Left lung (tissue), 10 donors: ENCODE results near the gene PSMB7. TPM values are rescaled to one million over a fixed set of nuclear protein-coding genes. Genes with fewer than 3 reads are reported as not detected.
A peak's percentile ranks its signal among the peaks of the same experiment; 100 is the strongest.

ENCODE experiments used
- ATAC-seq: fragments of 200-7000 bp; cut with Tn5 transposase; one replicate; pipeline ENCODE4 v1.9.1; 2020; ENCODE audit warnings: moderate library complexity
- DNase-seq, 4 donors: peaks; one replicate each; pipeline ENCODE4 v3.0.0-alpha.2; 2013 to 2020
- H3K27ac ChIP-seq, 2 donors: fragments of 200-600 bp; sonication (generic) in 1 of 2; one replicate each; pipeline versions ENCODE4 v1.5.0 to v1.8.0; 2020 to 2021
- H3K27me3 ChIP-seq, 2 donors: fragments of 200-600 bp; sonication (generic) in 1 of 2; one replicate each; pipeline versions ENCODE4 v1.5.0 to v1.8.0; 2020 to 2021
- H3K36me3 ChIP-seq, 2 donors: fragments of 200-600 bp; sonication (generic) in 1 of 2; one replicate each; pipeline versions ENCODE4 v1.5.0 to v1.8.0; 2020 to 2021
- H3K4me1 ChIP-seq, 2 donors: fragments of 200-600 bp; one replicate each; pipeline ENCODE4 v1.8.0; 2021
- H3K4me3 ChIP-seq, 2 donors: fragments of 200-600 bp; sonication (generic) in 1 of 2; one replicate each; pipeline versions ENCODE4 v1.5.0 to v1.8.0; 2020 to 2021; ENCODE audit warnings: mild to moderate bottlenecking in 1 of 2
- H3K9me3 ChIP-seq, 2 donors: fragments of 200-600 bp; sonication (generic) in 1 of 2; one replicate each; pipeline versions ENCODE4 v1.5.0 to v1.8.0; 2020 to 2021
- intact Hi-C, 2 donors: fragments of 100-400 bp; cut with DNase I; formaldehyde crosslinking; loops; one replicate each; pipeline versions ENCODE4 v1.11.2 to v1.14.2; 2022
- polyA plus RNA-seq, 6 donors: library from polyadenylated mRNA; unstranded; fragments of 120-200 nt; gene quantifications; one replicate each; pipeline ENCODE4 v1.2.1, GENCODE V29; 2013; ENCODE audit not compliant: insufficient read length in 6 of 6
- total RNA-seq, 2 donors: library from RNA; stranded (reverse); fragmentation: NEBNext Ultra II Directional; extraction: Animal tissue kit (Norgen Biotek cat#: 25700); gene quantifications; one replicate each; pipeline ENCODE4 v1.2.1, GENCODE V29; 2021
- TF ChIP-seq, protein P1 (sequence below), 2 donors: fragments of 200-600 bp; sonication (generic) in 1 of 2; IDR thresholded peaks; one replicate each; pipeline versions ENCODE4 v1.5.0 to v1.8.0; 2021; ENCODE audit warnings: antibody characterized with exemption in 2 of 2
- donor health status: DM: no; HTN: yes; CAD: no.
- donor health status: DM: no; HTN: no; CAD: no.

PSMB7 gene
- total and polyA plus RNA-seq, 8 donors: 86.3 to 220 (median 203) TPM

DNA sequence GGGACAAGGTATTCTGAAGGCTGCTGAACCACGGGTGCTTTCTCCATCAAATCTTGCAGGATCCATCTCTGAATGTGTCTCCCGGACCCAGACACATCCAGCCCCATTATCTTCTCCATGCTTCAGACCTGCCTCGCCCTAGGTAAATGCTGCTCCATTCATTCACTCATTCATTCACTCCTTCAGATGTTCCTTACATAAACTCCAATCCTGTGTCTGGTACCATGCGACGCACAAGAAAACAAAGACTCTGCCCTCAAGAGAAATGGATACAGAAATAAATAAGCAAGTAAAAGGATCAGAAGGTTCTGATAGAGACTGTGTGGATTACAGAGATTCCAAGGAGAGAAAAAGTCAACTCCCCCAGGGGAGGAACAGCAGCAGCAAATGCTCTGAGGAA is 7.9 kb upstream of the PSMB7 start:
- TF ChIP-seq, protein P1, sequence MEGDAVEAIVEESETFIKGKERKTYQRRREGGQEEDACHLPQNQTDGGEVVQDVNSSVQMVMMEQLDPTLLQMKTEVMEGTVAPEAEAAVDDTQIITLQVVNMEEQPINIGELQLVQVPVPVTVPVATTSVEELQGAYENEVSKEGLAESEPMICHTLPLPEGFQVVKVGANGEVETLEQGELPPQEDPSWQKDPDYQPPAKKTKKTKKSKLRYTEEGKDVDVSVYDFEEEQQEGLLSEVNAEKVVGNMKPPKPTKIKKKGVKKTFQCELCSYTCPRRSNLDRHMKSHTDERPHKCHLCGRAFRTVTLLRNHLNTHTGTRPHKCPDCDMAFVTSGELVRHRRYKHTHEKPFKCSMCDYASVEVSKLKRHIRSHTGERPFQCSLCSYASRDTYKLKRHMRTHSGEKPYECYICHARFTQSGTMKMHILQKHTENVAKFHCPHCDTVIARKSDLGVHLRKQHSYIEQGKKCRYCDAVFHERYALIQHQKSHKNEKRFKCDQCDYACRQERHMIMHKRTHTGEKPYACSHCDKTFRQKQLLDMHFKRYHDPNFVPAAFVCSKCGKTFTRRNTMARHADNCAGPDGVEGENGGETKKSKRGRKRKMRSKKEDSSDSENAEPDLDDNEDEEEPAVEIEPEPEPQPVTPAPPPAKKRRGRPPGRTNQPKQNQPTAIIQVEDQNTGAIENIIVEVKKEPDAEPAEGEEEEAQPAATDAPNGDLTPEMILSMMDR (IDR thresholded peaks at IDR 0.05): no peak
- Histone ChIP-seq H3K4me3 (no peak overlapping the region), H3K4me1 (no peaks in the 10 kb centered on the region), H3K36me3 (no peaks in the 10 kb centered on the region), H3K9me3 (no peaks in the 10 kb centered on the region), H3K27me3 (no peaks in the 10 kb centered on the region), H3K27ac (no peak overlapping the region)
- DNase-seq (no peak), ATAC-seq (no peak)
- intact Hi-C loops: no loop called here

- TF ChIP-seq, protein P1 (IDR thresholded peaks at IDR 0.05): no peak
- intact Hi-C loops: no loop called here
- Histone ChIP-seq H3K4me1 (no peaks in the 10 kb centered on the region), H3K9me3 (no peaks in the 10 kb centered on the region), H3K27me3 (no peaks in the 10 kb centered on the region), H3K36me3 (no peaks in the 10 kb centered on the region), H3K27ac (no peak overlapping the region), H3K4me3 (no peak overlapping the region)
- ATAC-seq: no peak
- no peak for DNase-seq
Measured at GRCh38 chr9:124420991-124421543, 5.8 kb upstream of the PSMB7 start.

GRCh38 chr9:124419832-124420489 is 4.7 kb upstream of the PSMB7 start:
- no peak overlapping the region for H3K4me3 ChIP-seq
- intact Hi-C loops: loop anchor here in 1 of 2 donors (5.0 kb wide), 1 partner anchor 117 kb away; no protein-coding TSS in a partner anchor
- no peak for ATAC-seq
- H3K9me3 ChIP-seq: no peaks in the 10 kb centered on the region
- no peaks in the 10 kb centered on the region for H3K4me1 ChIP-seq
- TF ChIP-seq, protein P1 (IDR thresholded peaks at IDR 0.05): peak in 1 of 2 donors; percentile 25
- no peaks in the 10 kb centered on the region for H3K27me3 ChIP-seq
- H3K36me3 ChIP-seq: no peaks in the 10 kb centered on the region
- no peak overlapping the region for H3K27ac ChIP-seq
- DNase-seq: no peak

DNA sequence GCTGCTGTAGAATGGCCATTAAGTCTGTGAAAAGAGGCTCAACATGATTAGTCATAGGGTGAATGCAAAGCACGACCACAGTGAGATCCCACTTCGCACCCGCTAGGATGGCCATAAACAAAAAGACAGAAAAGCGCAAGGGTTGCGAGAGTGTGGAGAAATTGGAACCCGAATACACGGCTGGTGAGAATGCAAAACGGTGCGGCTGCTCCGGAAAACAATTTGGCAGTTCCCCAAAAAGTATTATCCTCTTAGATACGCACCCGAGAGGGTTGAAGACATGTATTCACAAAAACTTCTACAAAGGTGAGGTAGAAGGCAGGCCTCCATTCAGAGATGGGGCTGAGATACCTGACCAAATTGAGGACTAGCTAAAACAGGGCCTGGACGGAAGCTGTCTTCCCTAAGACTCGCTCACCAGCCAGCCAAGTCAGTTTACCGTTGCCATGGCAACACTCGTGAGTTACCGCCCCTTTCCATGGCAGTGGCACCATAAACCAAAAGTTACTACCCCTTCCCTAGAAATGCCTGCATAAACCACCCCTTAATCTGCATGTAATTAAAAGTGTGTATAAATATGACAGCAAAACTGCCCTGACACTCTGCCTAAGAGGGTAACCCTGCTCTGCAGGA is 726 bp upstream of the PSMB7 start:
- Histone ChIP-seq H3K27me3 (no peaks in the 10 kb centered on the region), H3K9me3 (no peaks in the 10 kb centered on the region), H3K36me3 (peaks cover 0 to 32% of the 10 kb centered on the region in 2 donors), H3K27ac (no peak overlapping the region), H3K4me3 (peak overlapping the region; percentile 73 to 81), H3K4me1 (peaks cover 10 to 32% of the 10 kb centered on the region in 2 donors)
- DNase-seq: no peak
- intact Hi-C loops: loop anchor here in 1 of 2 donors (5.0 kb wide), 1 partner anchor 121 kb away; no protein-coding TSS in a partner anchor
- no peak for ATAC-seq
- TF ChIP-seq, protein P1 (IDR thresholded peaks at IDR 0.05): no peak

- intact Hi-C loops: loop anchor here in 1 of 2 donors (5.0 kb wide), 1 partner anchor 123 kb away; no protein-coding TSS in a partner anchor
- peak overlapping the region; percentile 73 to 81 for H3K4me3 ChIP-seq
- peaks cover 10 to 38% of the 10 kb centered on the region in 2 donors for H3K4me1 ChIP-seq
- DNase-seq (no peak), ATAC-seq (no peak)
- H3K9me3 ChIP-seq: no peaks in the 10 kb centered on the region
- H3K27ac ChIP-seq: peak overlapping the region in 1 of 2 donors; percentile 52
- H3K27me3 ChIP-seq: no peaks in the 10 kb centered on the region
- TF ChIP-seq, protein P1 (IDR thresholded peaks at IDR 0.05): no peak
- peaks cover 0 to 46% of the 10 kb centered on the region in 2 donors for H3K36me3 ChIP-seq
Measured at GRCh38 chr9:124414612-124415011, 630 bp downstream of the PSMB7 start.
